GM12878 (cell line): Measurements from ENCODE around the gene PDK3. TPM values are rescaled to one million over a fixed set of nuclear protein-coding genes. Genes with fewer than 3 reads are reported as not detected.

Source experiments
- ATAC-seq: fragments of 200-7000 bp; cut with Tn5 transposase; 3 replicates; pipeline ENCODE4 v1.9.1; 2020; ENCODE audit warnings: mild to moderate bottlenecking, moderate library complexity
- BruUV-seq: library from RNA; stranded (reverse); fragments of 400-500 nt; replicated peaks from 2 replicates; lab custom pipeline; 2021; lab: Mats Ljungman, UMichigan
- CTCF ChIA-PET: fragments of 300-600 bp; sonication (Branson Sonifier 250); formaldehyde crosslinking; extraction: SDS; loops from one replicate; lab custom pipeline; 2021; ENCODE audit warnings: inconsistent platforms; lab: Yijun Ruan, JAX
- POLR2A ChIA-PET: fragments of 350-600 bp; formaldehyde crosslinking; extraction: SDS; loops from one replicate; lab custom pipeline; 2021; ENCODE audit warnings: inconsistent platforms; lab: Charles Lee
- RAD21 ChIA-PET: fragments of 300-600 bp; sonication (Branson Sonifier 250); formaldehyde crosslinking; loops from one replicate; lab custom pipeline; 2023; ENCODE audit warnings: antibody characterized with exemption; ENCODE audit not compliant: unreplicated experiment; lab: Charles Lee
- SMC1A ChIA-PET: fragments of 300-600 bp; sonication (Branson Sonifier 250); formaldehyde crosslinking; loops from one replicate; lab custom pipeline; 2023; ENCODE audit not compliant: unreplicated experiment, uncharacterized antibody; lab: Charles Lee
- DNase-seq: peaks from one replicate; pipeline ENCODE4 v3.0.0-alpha.2; 2011; ENCODE audit warnings: low read depth, low spot score
- FAIRE-seq: peaks from 3 replicates; lab custom pipeline; 2011; peaks lifted over from hg19 to GRCh38; lab: Jason Lieb, UNC
- H2AFZ ChIP-seq: 2 replicates; pipeline ENCODE4 v1.6.0; 2011; ENCODE audit warnings: low read depth, low read length, control low read depth; ENCODE audit not compliant: control insufficient read depth
- H3K27ac ChIP-seq: 2 replicates; pipeline ENCODE4 v1.5.1; 2011; ENCODE audit warnings: control low read depth; ENCODE audit not compliant: control insufficient read depth, insufficient read depth
- H3K27me3 ChIP-seq, 2 experiments: replicated peaks in 1 of 2; 2 replicates each; pipeline versions ENCODE4 v1.6.0 to v1.6.1; 2011; ENCODE audit warnings: low read length in 1 of 2; ENCODE audit not compliant: control insufficient read depth in 2 of 2, insufficient read depth in 2 of 2
- H3K36me3 ChIP-seq, 2 experiments: 2 replicates each; pipeline ENCODE4 v1.5.1; 2011; ENCODE audit warnings: low read length in 1 of 2; ENCODE audit not compliant: control insufficient read depth in 2 of 2, insufficient read depth in 2 of 2
- H3K4me1 ChIP-seq: 2 replicates; pipeline ENCODE4 v1.6.1; 2011; ENCODE audit warnings: mild to moderate bottlenecking, low read length, moderate library complexity, mixed read lengths; ENCODE audit not compliant: control insufficient read depth, insufficient read depth
- H3K4me2 ChIP-seq: 2 replicates; pipeline ENCODE4 v1.6.0; 2011; ENCODE audit warnings: control low read depth; ENCODE audit not compliant: control insufficient read depth, insufficient read depth
- H3K4me3 ChIP-seq: fragments of 200-600 bp; sonication (generic); 2 replicates; pipeline ENCODE4 v1.5.1; 2016
- H3K79me2 ChIP-seq: 2 replicates; pipeline ENCODE4 v1.6.0; 2011; ENCODE audit warnings: low read length; ENCODE audit not compliant: control insufficient read depth, insufficient read depth
- H3K9ac ChIP-seq: 2 replicates; pipeline ENCODE4 v1.8.0; 2011; ENCODE audit warnings: low read length, control low read depth, mixed read lengths; ENCODE audit not compliant: control insufficient read depth, insufficient read depth
- H3K9me3 ChIP-seq: replicated peaks from 3 replicates; pipeline ENCODE4 v1.5.1; 2011; ENCODE audit warnings: mild to moderate bottlenecking, low read length; ENCODE audit not compliant: control insufficient read depth, insufficient read depth
- H4K20me1 ChIP-seq: 2 replicates; pipeline ENCODE4 v1.6.0; 2011; ENCODE audit not compliant: control insufficient read depth, insufficient read depth
- ATF2 ChIP-seq: IDR thresholded peaks from 2 replicates; pipeline ENCODE4 v1.6.1; 2012; ENCODE audit warnings: low read length, inconsistent platforms
- ATF3 ChIP-seq: IDR thresholded peaks from 2 replicates; pipeline ENCODE4 v1.6.1; 2011; ENCODE audit warnings: low read depth, mild to moderate bottlenecking, low read length, moderate library complexity, borderline replicate concordance; ENCODE audit errors: extremely low read depth
- ATF7 ChIP-seq: fragments of 450-650 bp; IDR thresholded peaks from 2 replicates; pipeline ENCODE4 v1.6.1; 2016; ENCODE audit warnings: low read depth, mild to moderate bottlenecking
- IKZF1 ChIP-seq: fragments of 450-650 bp; conservative IDR thresholded peaks from 2 replicates; pipeline ENCODE4 v1.6.1; 2017; ENCODE audit warnings: antibody characterized with exemption, mild to moderate bottlenecking
- KAT2A ChIP-seq: conservative IDR thresholded peaks from 2 replicates; pipeline ENCODE4 v1.6.1; 2011; ENCODE audit warnings: low read depth, low read length; ENCODE audit not compliant: control insufficient read depth
- MYB ChIP-seq: fragments of 150-350 bp; IDR thresholded peaks from 2 replicates; pipeline ENCODE4 v1.6.1; 2014; ENCODE audit warnings: mild to moderate bottlenecking, low read depth, low read length, borderline replicate concordance
- PBX3 ChIP-seq: IDR thresholded peaks from 2 replicates; pipeline ENCODE4 v1.6.1; 2011; ENCODE audit warnings: mild to moderate bottlenecking, low read depth, low read length, moderate library complexity; ENCODE audit not compliant: insufficient replicate concordance
- RCOR1 ChIP-seq: conservative IDR thresholded peaks from 2 replicates; pipeline ENCODE4 v1.6.1; 2012; ENCODE audit warnings: low read depth, low read length, improper control_type of control experiment
- SIX5 ChIP-seq: IDR thresholded peaks from 2 replicates; pipeline ENCODE4 v1.6.1; 2011; ENCODE audit warnings: mild to moderate bottlenecking, low read depth, low read length, moderate library complexity; ENCODE audit not compliant: severe bottlenecking
- TARDBP ChIP-seq: IDR thresholded peaks from 2 replicates; pipeline ENCODE4 v1.6.1; 2016; ENCODE audit warnings: borderline replicate concordance
- WRNIP1 ChIP-seq: IDR thresholded peaks from 2 replicates; pipeline ENCODE4 v1.6.1; 2011; ENCODE audit warnings: low read depth, low read length, improper control_type of control experiment, borderline replicate concordance
- ZNF207 ChIP-seq: fragments of 450-650 bp; IDR thresholded peaks from 2 replicates; pipeline ENCODE4 v1.6.1; 2014; ENCODE audit warnings: antibody characterized with exemption, mild to moderate bottlenecking, borderline replicate concordance
- ZZZ3 ChIP-seq: IDR thresholded peaks from 2 replicates; pipeline ENCODE4 v1.6.1; 2011; ENCODE audit warnings: low read depth; ENCODE audit not compliant: control insufficient read depth, insufficient read length
- WGBS: methylation state at CpG from one replicate; pipeline ENCODE4 v1.1.6; 2016; ENCODE audit warnings: low lambda C conversion rate; ENCODE audit not compliant: insufficient replicate concordance, insufficient coverage; ENCODE audit errors: missing lambda C conversion rate; 5-methylcytosine and 5-hydroxymethylcytosine counted together
- in situ Hi-C: fragments of 300-500 bp; cut with MboI; formaldehyde crosslinking; loops from 9 replicates; pipeline ENCODE4 v1.14.3; 2018; ENCODE audit warnings: mixed read lengths
- intact Hi-C: fragments of 100-400 bp; cut with micrococcal nuclease; formaldehyde crosslinking; loops from one replicate; pipeline ENCODE4 v1.14.2; 2022; ENCODE audit not compliant: unreplicated experiment
- polyA plus RNA-seq, 11 experiments: library from polyadenylated mRNA; depleted of rRNA in 4 of 11; unstranded in 6 of 11; stranded (reverse) in 5 of 11; fragments of >200 nt; fragmentation: Nextera tagmentation in 4 of 11; fragmentation: Illumina TruSeq in 1 of 11; extraction: Ambion mirVana in 4 of 11; extraction: Trizol in 1 of 11; gene quantifications; 1 replicate in 1 of 11; 2 replicates in 10 of 11; pipeline versions ENCODE4 v1.2.1 to v1.2.3, GENCODE V29; 2011 to 2016; ENCODE audit warnings: inconsistent platforms in 2 of 11, missing spikeins in 2 of 11, low read depth in 1 of 11
- total RNA-seq, 4 experiments: library from RNA; depleted of rRNA in 3 of 4; stranded (reverse); fragments of >200 nt in 3 of 4; fragmentation: Illumina TruSeq in 1 of 4; extraction: Trizol in 1 of 4; gene quantifications; 2 replicates each; pipeline versions ENCODE4 v1.2.1 to v1.2.3, GENCODE V29; 2013 to 2021
- TF ChIP-seq, protein P1 (sequence below): fragments of 450-650 bp; IDR thresholded peaks from 2 replicates; pipeline ENCODE4 v1.6.1; 2017; ENCODE audit warnings: mild to moderate bottlenecking, moderate library complexity
- TF ChIP-seq, protein P2 (sequence below): fragments of 450-650 bp; IDR thresholded peaks from 2 replicates; pipeline ENCODE4 v1.6.1; 2017; ENCODE audit warnings: borderline replicate concordance

PDK3 gene
- total and polyA plus RNA-seq, 10 of the 15 experiments (the other 5 are each of a cell fraction or from before 2014, with no cell fraction given) = 4.2 to 54.6 (median 21.9) TPM

DNA sequence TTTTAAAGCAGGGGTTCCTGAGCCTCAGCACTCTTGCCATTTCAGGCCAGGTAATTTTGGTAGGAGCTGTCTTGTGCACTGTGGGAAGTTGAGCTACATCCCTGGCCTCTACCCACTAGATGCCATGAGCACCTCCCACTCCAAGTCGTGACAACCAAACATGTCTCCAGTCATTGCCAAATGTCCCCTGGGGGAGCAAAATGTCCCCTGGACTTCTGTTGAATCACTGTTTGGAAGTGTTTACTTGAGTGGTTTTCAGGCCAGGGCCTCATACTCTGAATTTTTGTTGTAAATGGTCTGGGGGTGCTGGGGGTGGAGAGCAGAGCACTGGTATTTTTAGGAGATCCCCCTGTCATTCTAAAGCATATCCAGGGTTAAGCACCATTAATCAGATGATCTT, 3.2 kb downstream of the PDK3 start:
- ChIA-PET CTCF (interaction anchor here (4.1 kb wide), 1 partner anchor 12 kb away, joined by 21 read pairs; no protein-coding TSS in a partner anchor), POLR2A (interaction anchor here (0.6 to 2.2 kb wide), 4 partner anchors 11 to 1020 kb away, joined by 3 to 12 read pairs (median 4); no protein-coding TSS in a partner anchor), RAD21 (interaction anchor here (1.1 to 1.5 kb wide), 2 partner anchors 11 to 12 kb away, joined by 3 to 5 read pairs; no protein-coding TSS in a partner anchor), SMC1A (interaction anchor here (1.2 to 4.4 kb wide), 3 partner anchors 11 to 62 kb away, joined by 3 to 18 read pairs (median 7); no protein-coding TSS in a partner anchor)
- Histone ChIP-seq H2AFZ (no peak overlapping the region), H4K20me1 (no peaks in the 10 kb centered on the region), H3K36me3 (no peaks in the 10 kb centered on the region), H3K4me1 (peaks cover 2% of the 10 kb centered on the region; the same call in 1 of the 2 replicates), H3K27me3 (no peaks in the 10 kb centered on the region), H3K79me2 (peaks cover 43% of the 10 kb centered on the region), H3K9ac (no peak overlapping the region), H3K4me2 (0 out of 2 replicates have a peak overlapping the region, but pooled peaks have one; percentile 23), H3K9me3 (no peaks in the 10 kb centered on the region), H3K27ac (no peak overlapping the region), H3K4me3 (no peak overlapping the region)
- WGBS = 27% methylated on average over 1 of the region's 1 CpG
- intact Hi-C loops = no loop called here
- in situ Hi-C loops = no loop called here
- FAIRE-seq = no peak
- no TSS peak for BruUV-seq
- no peak for DNase-seq
- ATAC-seq = no peak
- TF ChIP-seq SIX5 = no peak
- TF ChIP-seq RCOR1 = no peak
- TF ChIP-seq, protein P1, sequence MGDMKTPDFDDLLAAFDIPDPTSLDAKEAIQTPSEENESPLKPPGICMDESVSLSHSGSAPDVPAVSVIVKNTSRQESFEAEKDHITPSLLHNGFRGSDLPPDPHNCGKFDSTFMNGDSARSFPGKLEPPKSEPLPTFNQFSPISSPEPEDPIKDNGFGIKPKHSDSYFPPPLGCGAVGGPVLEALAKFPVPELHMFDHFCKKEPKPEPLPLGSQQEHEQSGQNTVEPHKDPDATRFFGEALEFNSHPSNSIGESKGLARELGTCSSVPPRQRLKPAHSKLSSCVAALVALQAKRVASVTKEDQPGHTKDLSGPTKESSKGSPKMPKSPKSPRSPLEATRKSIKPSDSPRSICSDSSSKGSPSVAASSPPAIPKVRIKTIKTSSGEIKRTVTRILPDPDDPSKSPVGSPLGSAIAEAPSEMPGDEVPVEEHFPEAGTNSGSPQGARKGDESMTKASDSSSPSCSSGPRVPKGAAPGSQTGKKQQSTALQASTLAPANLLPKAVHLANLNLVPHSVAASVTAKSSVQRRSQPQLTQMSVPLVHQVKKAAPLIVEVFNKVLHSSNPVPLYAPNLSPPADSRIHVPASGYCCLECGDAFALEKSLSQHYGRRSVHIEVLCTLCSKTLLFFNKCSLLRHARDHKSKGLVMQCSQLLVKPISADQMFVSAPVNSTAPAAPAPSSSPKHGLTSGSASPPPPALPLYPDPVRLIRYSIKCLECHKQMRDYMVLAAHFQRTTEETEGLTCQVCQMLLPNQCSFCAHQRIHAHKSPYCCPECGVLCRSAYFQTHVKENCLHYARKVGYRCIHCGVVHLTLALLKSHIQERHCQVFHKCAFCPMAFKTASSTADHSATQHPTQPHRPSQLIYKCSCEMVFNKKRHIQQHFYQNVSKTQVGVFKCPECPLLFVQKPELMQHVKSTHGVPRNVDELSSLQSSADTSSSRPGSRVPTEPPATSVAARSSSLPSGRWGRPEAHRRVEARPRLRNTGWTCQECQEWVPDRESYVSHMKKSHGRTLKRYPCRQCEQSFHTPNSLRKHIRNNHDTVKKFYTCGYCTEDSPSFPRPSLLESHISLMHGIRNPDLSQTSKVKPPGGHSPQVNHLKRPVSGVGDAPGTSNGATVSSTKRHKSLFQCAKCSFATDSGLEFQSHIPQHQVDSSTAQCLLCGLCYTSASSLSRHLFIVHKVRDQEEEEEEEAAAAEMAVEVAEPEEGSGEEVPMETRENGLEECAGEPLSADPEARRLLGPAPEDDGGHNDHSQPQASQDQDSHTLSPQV = no peak
- no peak for TF ChIP-seq ZZZ3
- TF ChIP-seq, protein P2, sequence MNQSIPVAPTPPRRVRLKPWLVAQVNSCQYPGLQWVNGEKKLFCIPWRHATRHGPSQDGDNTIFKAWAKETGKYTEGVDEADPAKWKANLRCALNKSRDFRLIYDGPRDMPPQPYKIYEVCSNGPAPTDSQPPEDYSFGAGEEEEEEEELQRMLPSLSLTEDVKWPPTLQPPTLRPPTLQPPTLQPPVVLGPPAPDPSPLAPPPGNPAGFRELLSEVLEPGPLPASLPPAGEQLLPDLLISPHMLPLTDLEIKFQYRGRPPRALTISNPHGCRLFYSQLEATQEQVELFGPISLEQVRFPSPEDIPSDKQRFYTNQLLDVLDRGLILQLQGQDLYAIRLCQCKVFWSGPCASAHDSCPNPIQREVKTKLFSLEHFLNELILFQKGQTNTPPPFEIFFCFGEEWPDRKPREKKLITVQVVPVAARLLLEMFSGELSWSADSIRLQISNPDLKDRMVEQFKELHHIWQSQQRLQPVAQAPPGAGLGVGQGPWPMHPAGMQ = no peak
- no peak for TF ChIP-seq KAT2A
- TF ChIP-seq MYB = no peak
- no peak for TF ChIP-seq ATF3
- no peak for TF ChIP-seq ZNF207
- TF ChIP-seq WRNIP1 = no peak
- no peak for TF ChIP-seq IKZF1
- no peak for TF ChIP-seq ATF7
- no peak for TF ChIP-seq TARDBP
- TF ChIP-seq PBX3 = no peak
- TF ChIP-seq ATF2 = no peak
